Measurements from ENCODE around the gene NFKB1. TPM values are rescaled to one million over a fixed set of nuclear protein-coding genes. Genes with fewer than 3 reads are reported as not detected.

The NFKB1 gene
- polyA plus RNA-seq, 5 donors: 33.5 to 38.9 (median 35.5) TPM

- no peak for DNase-seq
Measured at GRCh38 chr4:102526532-102526931, 25.4 kb downstream of the NFKB1 start.

- no peak for DNase-seq
Measured at GRCh38 chr4:102527695-102528283, 26.6 kb downstream of the NFKB1 start.

DNA sequence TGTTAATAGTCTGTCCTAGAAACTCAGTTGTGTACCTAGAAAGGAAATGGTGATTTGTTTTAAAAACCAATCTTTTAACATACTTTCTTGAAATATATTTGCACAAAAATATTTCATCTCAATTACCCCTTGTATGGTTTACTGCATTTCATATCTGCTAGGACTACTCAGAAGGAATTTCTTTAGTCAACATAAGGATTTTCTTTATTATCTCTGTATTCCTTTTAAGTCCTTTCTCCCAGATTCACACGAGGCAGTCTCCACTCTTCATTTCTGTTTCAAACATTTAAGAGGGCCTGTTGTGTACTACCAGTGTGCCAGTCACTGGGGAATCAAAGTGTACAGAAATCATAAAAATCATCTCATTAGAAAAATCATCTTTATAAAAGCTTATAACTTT is 28.8 kb downstream of the NFKB1 start:
- no peak for DNase-seq

DNA sequence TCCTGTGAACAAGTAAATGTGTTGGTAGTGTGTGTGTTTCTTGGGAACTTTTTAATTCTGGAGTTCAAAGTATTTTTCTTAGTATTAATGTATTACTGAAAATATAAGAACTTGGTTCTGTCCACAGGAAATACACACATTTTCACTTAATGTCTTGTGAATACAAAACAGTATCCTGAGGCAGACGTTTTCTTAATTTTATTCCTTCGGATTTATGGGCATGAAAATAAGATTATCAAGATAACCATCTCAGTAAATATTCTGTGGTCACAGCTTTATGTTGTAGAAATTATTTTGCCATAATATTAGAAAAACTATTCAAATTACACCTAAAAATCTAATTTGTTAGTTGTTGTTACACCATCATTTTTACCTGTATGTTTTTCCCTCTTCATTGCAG is 29.8 kb downstream of the NFKB1 start:
- DNase-seq: no peak

DNA sequence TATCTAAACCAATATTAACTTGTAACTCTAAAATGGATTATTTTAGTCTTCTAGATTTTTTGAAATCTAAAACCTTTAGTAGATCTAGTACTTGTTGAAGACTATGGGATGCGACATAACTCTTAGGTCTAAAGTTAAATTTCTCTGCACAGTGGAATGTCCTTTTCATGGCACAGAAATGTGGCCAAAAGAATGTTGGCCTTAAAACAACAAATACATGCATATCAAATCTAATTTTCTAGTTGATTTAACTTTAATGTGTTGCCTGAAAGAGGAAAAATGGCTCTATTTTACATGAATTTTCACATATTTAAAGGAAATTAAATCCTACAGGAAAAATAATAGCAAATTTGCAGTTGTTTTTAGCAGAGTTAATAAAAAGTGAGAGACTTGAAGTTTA is 30.3 kb downstream of the NFKB1 start:
- DNase-seq: no peak

GRCh38 chr4:102533348-102533747 is 32.2 kb downstream of the NFKB1 start:
- no peak for DNase-seq

DNA sequence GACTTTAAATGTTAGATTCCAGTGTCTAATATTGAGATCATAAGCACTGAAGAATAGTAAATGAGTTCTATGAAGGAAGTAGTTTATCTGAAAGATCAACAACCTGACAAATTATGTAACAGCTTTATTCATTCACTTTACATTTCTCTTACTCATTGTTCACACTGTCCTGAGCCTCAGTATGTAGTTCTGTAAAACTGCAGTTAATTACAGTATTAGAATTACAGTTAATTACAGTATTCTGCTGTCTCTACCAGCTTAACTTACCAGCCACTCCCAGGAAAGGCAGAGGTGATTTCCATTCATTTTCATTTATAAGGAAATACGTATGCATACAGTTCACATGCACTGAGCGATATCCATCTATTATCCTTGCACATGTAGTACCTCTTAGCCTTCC is 32.7 kb downstream of the NFKB1 start:
- no peak for DNase-seq

DNA sequence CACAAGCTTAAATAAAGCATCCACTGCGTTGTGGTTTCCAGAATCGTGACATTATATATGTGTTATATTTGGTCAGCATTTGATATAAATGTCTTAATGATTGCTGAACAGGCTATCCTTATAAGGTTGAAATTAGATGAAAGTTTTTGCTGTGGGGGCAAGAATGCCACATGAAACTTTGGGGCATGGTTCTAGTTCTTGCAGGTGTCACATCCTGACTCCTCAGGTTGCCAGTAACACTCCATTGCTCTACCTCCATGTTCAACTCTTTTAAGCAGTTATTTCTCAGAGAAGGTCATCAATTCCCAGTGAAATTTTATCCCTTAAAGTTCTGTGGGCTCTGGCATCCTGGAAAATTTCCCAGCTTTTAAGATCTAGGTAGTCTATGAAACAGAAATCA is 33.7 kb downstream of the NFKB1 start:
- no peak for DNase-seq

- DNase-seq: no peak
Measured at GRCh38 chr4:102535398-102536082, 34.4 kb downstream of the NFKB1 start.

GRCh38 chr4:102536768-102537167 is 35.6 kb downstream of the NFKB1 start:
- DNase-seq: no peak

DNA sequence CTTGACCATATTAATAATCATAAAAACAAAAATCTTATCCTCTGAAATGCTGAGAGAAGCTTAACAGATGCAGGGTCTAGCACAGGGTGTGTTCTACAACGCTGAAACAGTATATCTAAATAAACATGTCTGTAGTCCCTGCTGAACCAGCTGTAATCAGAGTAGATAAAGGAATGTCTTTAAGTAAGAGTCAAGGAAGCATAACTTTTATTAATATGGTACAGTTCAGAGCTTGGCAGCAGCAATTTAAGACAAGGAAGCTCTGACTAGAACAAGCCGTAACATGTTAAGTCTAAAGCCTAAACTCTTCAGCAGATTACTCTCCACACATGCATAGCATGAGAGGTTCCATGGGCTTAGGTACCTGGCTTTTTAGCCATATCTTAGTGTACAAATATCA is 36.1 kb downstream of the NFKB1 start:
- no peak for DNase-seq

- DNase-seq: no peak
Measured at GRCh38 chr4:102541697-102542096, 40.5 kb downstream of the NFKB1 start.

GRCh38 chr4:102543030-102543928 is 42.1 kb downstream of the NFKB1 start:
- no peak for DNase-seq

DNA sequence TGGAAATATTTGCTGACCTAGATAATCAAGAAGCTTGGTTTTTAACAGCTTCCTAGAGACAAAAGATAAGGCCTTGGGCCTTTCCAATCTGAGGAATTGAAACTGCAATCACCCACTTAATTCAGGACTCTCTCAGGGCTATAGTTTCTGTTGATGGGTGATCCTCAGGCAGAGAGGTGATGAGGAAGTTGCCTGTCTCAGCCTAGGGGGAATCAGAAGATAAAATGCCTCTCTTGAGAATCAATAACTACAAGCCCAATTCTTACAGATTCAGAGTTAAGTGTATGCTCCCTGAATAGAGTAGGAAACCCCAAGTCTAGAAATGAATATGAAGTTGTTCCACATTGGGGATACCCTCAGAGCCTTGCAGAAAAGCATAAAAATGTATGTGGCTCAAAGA is 45.5 kb downstream of the NFKB1 start:
- no peak for DNase-seq

GRCh38 chr4:102547973-102548372 is 46.8 kb downstream of the NFKB1 start:
- DNase-seq: no peak

GRCh38 chr4:102551958-102552565 is 50.9 kb downstream of the NFKB1 start:
- DNase-seq: no peak

GRCh38 chr4:102552781-102553180 is 51.6 kb downstream of the NFKB1 start:
- DNase-seq: no peak

GRCh38 chr4:102553982-102554381 is 52.8 kb downstream of the NFKB1 start:
- no peak for DNase-seq

DNA sequence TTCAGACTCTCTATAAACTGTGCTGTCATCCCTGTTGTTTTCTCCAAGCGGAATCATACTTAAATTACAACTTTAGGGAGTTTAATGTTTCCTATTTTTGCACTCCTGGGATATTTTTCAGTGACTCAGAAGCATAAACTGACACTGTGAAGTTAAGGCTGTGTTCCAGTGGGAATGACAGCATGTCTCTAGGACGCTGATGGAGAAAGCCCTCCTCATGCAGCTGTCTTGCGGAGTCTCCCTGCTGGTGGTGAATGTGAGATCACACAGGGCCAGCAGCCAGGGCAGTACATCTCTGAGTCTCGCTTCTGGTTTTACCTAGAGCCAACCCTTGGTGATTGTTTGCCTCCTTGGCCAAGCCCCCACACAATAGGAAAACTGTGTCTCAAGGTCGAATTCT is 53.3 kb downstream of the NFKB1 start:
- DNase-seq: no peak

GRCh38 chr4:102554992-102555391 is 53.8 kb downstream of the NFKB1 start:
- DNase-seq: no peak

DNA sequence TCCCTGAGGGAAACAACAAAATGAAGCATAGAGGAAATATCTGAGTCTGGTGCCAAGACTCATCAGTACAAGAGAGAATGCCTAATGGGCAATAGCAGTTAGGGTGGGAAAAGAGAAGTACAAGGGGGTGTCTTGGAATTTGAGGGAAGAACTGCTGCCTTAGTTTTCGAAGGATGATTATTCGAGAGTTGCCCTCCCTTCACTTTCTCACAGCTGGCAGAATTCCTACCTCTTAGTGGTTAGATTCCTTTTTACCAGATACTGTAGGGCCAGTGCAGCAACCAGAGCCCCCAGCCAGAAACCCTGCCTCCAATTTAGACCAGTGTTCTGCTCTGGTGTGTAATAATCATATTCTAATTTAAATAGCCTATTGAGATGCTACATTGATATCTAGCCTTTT is 56.5 kb downstream of the NFKB1 start:
- no peak for DNase-seq

- no peak for DNase-seq
Measured at GRCh38 chr4:102560115-102560514, 59.0 kb downstream of the NFKB1 start.
